GM20000 (cell line): ENCODE results near the gene GLI1.
A peak's percentile ranks its signal among the peaks of the same experiment; 100 is the strongest.

Experiments used
- DNase-seq: peaks from one replicate; pipeline ENCODE4 v3.0.0; 2012; ENCODE audit warnings: low spot score
- CTCF ChIP-seq: IDR thresholded peaks from 2 replicates; pipeline ENCODE4 v1.5.1; 2012; ENCODE audit warnings: mild to moderate bottlenecking, control low read depth; ENCODE audit errors: extremely low read depth, missing control alignments

The GLI1 gene

GRCh38 chr12:57428965-57429364 lies 30.6 kb upstream of the GLI1 start:
- DNase-seq: no peak
- no peak for TF ChIP-seq CTCF

GRCh38 chr12:57429473-57430111 lies 30.0 kb upstream of the GLI1 start:
- no peak for TF ChIP-seq CTCF
- no peak for DNase-seq

- DNase-seq: peak; percentile 93
Measured at GRCh38 chr12:57430112-57430930, 29.3 kb upstream of the GLI1 start.

GRCh38 chr12:57430931-57431566 lies 28.5 kb upstream of the GLI1 start, which contains the start of gene R3HDM2:
Gene R3HDM2 (minus strand): TSS chr12:57431043. CDS start chr12:57310428, 120,615 bp downstream.
- TF ChIP-seq CTCF: no peak
- DNase-seq: peak; percentile 98

More at GRCh38 chr12:57430112-57430930, 29.3 kb upstream of the GLI1 start:
- no peak for TF ChIP-seq CTCF

GRCh38 chr12:57431654-57432188 lies 27.9 kb upstream of the GLI1 start:
- DNase-seq: no peak
- TF ChIP-seq CTCF: no peak

- no peak for TF ChIP-seq CTCF
- no peak for DNase-seq
Measured at GRCh38 chr12:57433370-57433769, 26.2 kb upstream of the GLI1 start.
